Measurements from ENCODE around the gene CLMP. TPM values are rescaled to one million over a fixed set of nuclear protein-coding genes. Genes with fewer than 3 reads are reported as not detected.

The CLMP gene
- total and polyA plus RNA-seq, 2 donors (not counting 1 experiment from before 2014, with no cell fraction given), result 0.01 TPM; not detected in 1

GRCh38 chr11:123104697-123105096, 90.4 kb downstream of the CLMP start:
- ChIA-PET CTCF (interaction anchor here (2.1 to 4.1 kb wide), 3 partner anchors 35 to 142 kb away, joined by 9 to 21 read pairs (median 19); no protein-coding TSS in a partner anchor), POLR2A (no interaction called here)
- Mint-ChIP-seq H3K4me3 (no peak overlapping the region), H3K9me3 (ENCODE audit: insufficient read depth) (no peaks in the 10 kb centered on the region), H3K27me3 (peaks cover 23% of the 10 kb centered on the region), H3K4me1 (peaks cover 3% of the 10 kb centered on the region), H3K27ac (no peak overlapping the region)
- no peak for DNase-seq
- Histone ChIP-seq H2AFZ (ENCODE audit: insufficient read depth, low read depth, low read length, poor library complexity, severe bottlenecking) (no peak overlapping the region), H4K20me1 (ENCODE audit: control insufficient read depth, insufficient read depth, low read length, poor library complexity, severe bottlenecking) (no peaks in the 10 kb centered on the region), H3K4me3 (ENCODE audit: control extremely low read depth in 1 of 5, extremely low read depth in 1 of 5, insufficient read depth in 1 of 5, low read depth in 2 of 5, low read length in 4 of 5) (no peak overlapping the region), H3K4me2 (replicated peaks; ENCODE audit: low read depth, low read length, poor library complexity, severe bottlenecking) (no peak overlapping the region), H3K27me3 (replicated peaks in 1 of 4; ENCODE audit: control extremely low read depth in 1 of 4, control insufficient read depth in 3 of 4, insufficient read depth in 4 of 4, low read length in 3 of 4) (peaks cover 0 to 3% (median 0%) of the 10 kb centered on the region in 4 experiments), H3K36me3 (replicated peaks in 1 of 2; ENCODE audit: control extremely low read depth in 1 of 2, control insufficient read depth in 1 of 2, extremely low read depth in 1 of 2, insufficient read depth in 2 of 2, low read length in 1 of 2) (no peaks in the 10 kb centered on the region), H3K9ac (ENCODE audit: low read length) (no peak overlapping the region), H3K4me1 (ENCODE audit: control insufficient read depth in 2 of 2, insufficient read depth in 2 of 2, low read length in 2 of 2) (no peaks in the 10 kb centered on the region), H3K79me2 (ENCODE audit: control insufficient read depth, insufficient read depth, low read length) (no peaks in the 10 kb centered on the region), H3K27ac (ENCODE audit: low read length in 2 of 2) (no peak overlapping the region), H3K9me3 (ENCODE audit: control extremely low read depth in 1 of 3, control insufficient read depth in 2 of 3, insufficient read depth in 1 of 3, low read length in 2 of 3) (no peaks in the 10 kb centered on the region)
- ATAC-seq (ENCODE audit: low read depth), result no peak
- 97% methylated on average over 3 of the region's 3 CpGs for WGBS (ENCODE audit: insufficient coverage)
- intact Hi-C loops (cut with micrococcal nuclease), result loop anchor here (5.0 kb wide), 1 partner anchor 42 kb away; the partner anchor contains the start of gene HSPA8
- TF ChIP-seq CTCF (IDR thresholded peaks at IDR 0.05) (no peak), EZH2 (IDR thresholded peaks at IDR 0.05; ENCODE audit: borderline replicate concordance, insufficient read depth, low read depth, low read length, poor library complexity, severe bottlenecking) (no peak)

- intact Hi-C loops (cut with micrococcal nuclease), result loop anchor here (1.0 to 5.0 kb wide), 2 partner anchors 41 to 144 kb away; partner anchors contain the start of gene HSPA8
- no peak overlapping the region for H2AFZ ChIP-seq (ENCODE audit: insufficient read depth, low read depth, low read length, poor library complexity, severe bottlenecking)
- ChIA-PET CTCF (interaction anchor here (0.7 to 4.1 kb wide), 21 partner anchors 8 to 1551 kb away, joined by 3 to 21 read pairs (median 5); partner anchors contain the start of gene HSPA8), POLR2A (no interaction called here)
- H3K27me3 ChIP-seq (replicated peaks in 1 of 4; ENCODE audit: control extremely low read depth in 1 of 4, control insufficient read depth in 3 of 4, insufficient read depth in 4 of 4, low read length in 3 of 4), result peaks cover 0 to 2% (median 0%) of the 10 kb centered on the region in 4 experiments
- ATAC-seq (ENCODE audit: low read depth) (no peak), DNase-seq (peak; percentile 40)
- H3K4me1 ChIP-seq (ENCODE audit: control insufficient read depth in 2 of 2, insufficient read depth in 2 of 2, low read length in 2 of 2), result no peaks in the 10 kb centered on the region
- Mint-ChIP-seq H3K4me3 (no peak overlapping the region), H3K27ac (no peak overlapping the region), H3K4me1 (peaks cover 3% of the 10 kb centered on the region), H3K9me3 (ENCODE audit: insufficient read depth) (no peaks in the 10 kb centered on the region), H3K27me3 (peaks cover 24% of the 10 kb centered on the region)
- no peak overlapping the region for H3K27ac ChIP-seq (ENCODE audit: low read length in 2 of 2)
- 66% methylated on average over 4 of the region's 8 CpGs for WGBS (ENCODE audit: insufficient coverage)
- H3K4me3 ChIP-seq (ENCODE audit: control extremely low read depth in 1 of 5, extremely low read depth in 1 of 5, insufficient read depth in 1 of 5, low read depth in 2 of 5, low read length in 4 of 5), result no peak overlapping the region
- no peaks in the 10 kb centered on the region for H3K79me2 ChIP-seq (ENCODE audit: control insufficient read depth, insufficient read depth, low read length)
- H3K9ac ChIP-seq (ENCODE audit: low read length), result no peak overlapping the region
- H3K36me3 ChIP-seq (replicated peaks in 1 of 2; ENCODE audit: control extremely low read depth in 1 of 2, control insufficient read depth in 1 of 2, extremely low read depth in 1 of 2, insufficient read depth in 2 of 2, low read length in 1 of 2), result no peaks in the 10 kb centered on the region
- H3K9me3 ChIP-seq (ENCODE audit: control extremely low read depth in 1 of 3, control insufficient read depth in 2 of 3, insufficient read depth in 1 of 3, low read length in 2 of 3), result no peaks in the 10 kb centered on the region
- TF ChIP-seq CTCF (IDR thresholded peaks at IDR 0.05) (peak; percentile 61), EZH2 (IDR thresholded peaks at IDR 0.05; ENCODE audit: borderline replicate concordance, insufficient read depth, low read depth, low read length, poor library complexity, severe bottlenecking) (no peak)
- H3K4me2 ChIP-seq (replicated peaks; ENCODE audit: low read depth, low read length, poor library complexity, severe bottlenecking), result no peak overlapping the region
- H4K20me1 ChIP-seq (ENCODE audit: control insufficient read depth, insufficient read depth, low read length, poor library complexity, severe bottlenecking), result no peaks in the 10 kb centered on the region
These were observed 91.6 kb downstream of the CLMP start for GRCh38 chr11:123103326-123103980.

Measured in B cell (primary cell).